GM21723 (cell line): ENCODE data around the gene RBPMS2.
"Not testable (repeated sequence)": the region's sequence is repeated elsewhere in the genome, so short reads cannot be mapped to it uniquely, and the experiment has no call there.

Source experiments
- ATAC-seq: cut with Tn5 transposase; IDR thresholded peaks from one replicate; pipeline ENCODE4 v1.9.1; 2021; ENCODE audit warnings: mild to moderate bottlenecking, moderate library complexity; ENCODE audit not compliant: unreplicated experiment

The RBPMS2 gene

DNA sequence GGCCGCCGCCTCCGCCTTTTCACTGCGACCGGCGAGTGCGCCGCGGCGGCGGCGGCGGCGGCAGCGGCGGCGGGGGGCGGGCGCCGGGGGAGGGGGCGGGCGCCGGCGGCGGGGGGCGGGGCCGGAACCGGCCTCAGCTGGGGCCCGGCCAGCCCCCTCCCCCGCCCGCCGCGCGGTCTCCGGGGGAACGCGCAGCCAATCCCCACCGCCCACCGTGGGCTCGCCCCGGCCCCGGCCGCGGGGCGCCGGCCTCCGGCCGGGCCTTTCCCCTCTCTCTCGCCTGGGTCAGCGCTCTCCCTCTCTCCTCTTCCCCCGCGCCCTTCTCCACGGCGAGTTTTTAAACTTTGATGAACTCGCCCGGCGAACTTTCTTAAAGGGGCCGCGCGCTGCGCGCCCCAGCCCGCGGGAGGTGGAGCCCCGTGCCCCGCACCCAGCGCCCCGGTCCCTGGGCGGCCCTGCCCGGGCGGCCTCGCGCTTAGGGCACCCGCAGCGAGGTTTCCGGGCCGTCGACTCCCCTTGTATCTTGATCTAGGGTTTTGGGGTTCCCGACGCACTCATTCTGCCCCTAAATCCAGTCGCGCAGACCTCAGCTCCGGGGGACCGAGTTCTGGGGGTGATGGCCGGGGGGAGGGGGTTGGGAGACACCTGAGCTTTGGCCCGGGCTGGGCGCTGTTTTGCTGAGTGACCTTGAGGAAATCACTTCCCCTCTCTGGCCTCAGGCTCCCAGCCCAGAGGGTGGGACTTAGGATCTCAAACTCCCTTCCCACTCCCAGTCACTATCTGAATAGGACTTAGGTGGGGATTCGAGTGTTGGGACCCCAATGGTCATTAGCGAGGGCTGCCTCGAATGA lies at the start of gene RBPMS2:
RBPMS2 (minus strand) TSS at position 39 of the 851 bp plus-strand sequence. CDS start 270 bp downstream, outside the sequence.
- ATAC-seq, result no peak

DNA sequence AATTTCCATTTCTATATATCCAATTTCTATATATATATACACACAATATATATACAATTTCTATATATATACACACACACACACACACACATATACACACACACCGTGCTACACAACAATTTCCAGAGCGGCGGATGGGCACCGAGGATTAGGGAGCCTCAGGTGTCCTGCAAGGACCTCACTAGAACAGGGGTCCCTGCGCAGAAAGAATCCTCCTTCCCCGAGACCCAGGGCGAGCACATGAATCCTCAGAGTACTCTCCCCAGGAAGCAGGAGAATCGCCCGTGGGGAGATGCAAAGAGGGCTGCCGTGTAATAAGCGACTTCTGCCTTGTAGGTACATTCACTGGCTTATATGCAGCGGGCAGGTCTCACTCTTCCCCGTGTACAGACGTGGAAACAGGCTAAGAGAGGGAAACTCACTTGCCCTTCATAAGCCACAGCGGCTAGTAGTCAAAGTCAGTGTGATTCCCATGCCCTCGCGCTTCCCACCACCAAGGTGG lies 49.6 kb upstream of the RBPMS2 start:
- no peak for ATAC-seq

DNA sequence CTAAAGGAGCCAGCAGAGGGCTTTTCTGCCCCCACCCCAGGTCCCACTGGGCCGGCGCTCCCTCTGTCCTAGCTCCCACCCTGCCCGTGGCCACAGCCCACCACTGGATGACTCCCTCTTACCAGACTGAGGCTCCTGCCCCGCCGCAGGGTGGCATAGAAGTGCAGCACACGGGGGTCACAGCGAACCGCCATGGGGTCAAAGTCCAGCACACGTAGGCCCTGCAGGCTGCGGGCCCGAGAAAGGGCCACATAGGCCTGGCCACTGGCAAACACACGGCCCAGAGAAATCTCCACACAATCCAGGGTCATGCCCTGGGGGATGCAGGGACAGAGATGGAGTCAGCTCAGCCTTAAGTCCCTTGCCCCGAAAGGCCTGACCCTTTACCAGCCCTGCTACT lies 41.1 kb upstream of the RBPMS2 start:
- no peak for ATAC-seq

DNA sequence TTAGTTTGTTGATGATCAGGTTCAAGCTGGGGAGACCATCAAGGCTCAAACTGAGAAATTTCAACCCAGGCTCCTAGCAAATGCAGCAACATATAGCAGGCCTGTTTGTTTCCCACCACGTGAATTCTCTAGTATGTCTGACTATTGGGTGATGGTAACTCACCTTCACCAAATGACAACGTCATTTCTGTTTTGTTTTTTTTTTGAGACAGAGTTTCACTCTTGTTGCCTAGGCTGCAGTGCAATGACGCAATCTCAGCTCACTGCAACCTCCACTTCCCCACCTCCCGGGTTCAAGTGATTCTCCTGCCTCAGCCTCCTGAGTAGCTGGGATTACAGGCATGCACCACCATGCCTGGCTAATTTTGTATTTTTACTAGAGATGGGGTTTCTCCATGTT lies 39.6 kb upstream of the RBPMS2 start:
- not testable (repeated sequence) for ATAC-seq

DNA sequence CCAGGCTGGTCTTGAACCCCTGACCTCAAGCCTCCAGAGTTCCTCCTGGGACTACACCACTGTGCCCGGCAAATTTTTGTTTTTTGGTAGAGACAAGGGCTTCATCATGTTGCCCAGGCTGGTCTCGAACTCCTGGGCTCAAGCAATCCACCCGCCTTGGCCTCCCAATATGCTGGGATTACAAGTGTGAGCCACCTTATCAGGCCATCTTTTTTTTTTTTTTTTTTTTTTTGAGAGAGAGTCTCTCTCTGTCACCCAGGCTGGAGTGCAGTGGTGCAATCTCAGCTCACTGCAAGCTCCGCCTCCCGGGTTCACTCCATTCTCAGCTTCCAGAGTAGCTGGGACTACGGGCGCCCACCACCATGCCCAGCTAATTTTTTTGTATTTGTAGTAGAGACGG lies 38.9 kb upstream of the RBPMS2 start:
- not testable (repeated sequence) for ATAC-seq

DNA sequence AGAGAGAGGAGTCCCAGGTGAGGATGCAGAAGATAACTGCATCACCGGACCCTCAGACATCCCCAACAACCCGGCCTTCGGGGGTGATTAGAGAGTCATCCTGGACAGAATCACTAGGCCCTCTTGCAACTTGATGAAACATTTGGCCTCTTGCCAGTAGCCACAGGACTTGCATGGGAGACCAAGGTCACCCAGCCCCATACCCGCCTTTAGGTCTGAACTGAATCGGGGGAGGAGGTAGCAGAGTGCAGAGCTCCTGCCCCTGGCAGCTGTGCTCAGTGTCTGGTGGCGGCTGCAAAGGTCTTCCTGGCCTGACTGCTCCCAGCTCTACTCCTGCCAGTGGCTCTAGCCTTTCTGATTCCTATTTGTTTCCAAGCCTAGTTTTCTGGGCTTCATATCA lies 37.7 kb upstream of the RBPMS2 start:
- ATAC-seq, result no peak

DNA sequence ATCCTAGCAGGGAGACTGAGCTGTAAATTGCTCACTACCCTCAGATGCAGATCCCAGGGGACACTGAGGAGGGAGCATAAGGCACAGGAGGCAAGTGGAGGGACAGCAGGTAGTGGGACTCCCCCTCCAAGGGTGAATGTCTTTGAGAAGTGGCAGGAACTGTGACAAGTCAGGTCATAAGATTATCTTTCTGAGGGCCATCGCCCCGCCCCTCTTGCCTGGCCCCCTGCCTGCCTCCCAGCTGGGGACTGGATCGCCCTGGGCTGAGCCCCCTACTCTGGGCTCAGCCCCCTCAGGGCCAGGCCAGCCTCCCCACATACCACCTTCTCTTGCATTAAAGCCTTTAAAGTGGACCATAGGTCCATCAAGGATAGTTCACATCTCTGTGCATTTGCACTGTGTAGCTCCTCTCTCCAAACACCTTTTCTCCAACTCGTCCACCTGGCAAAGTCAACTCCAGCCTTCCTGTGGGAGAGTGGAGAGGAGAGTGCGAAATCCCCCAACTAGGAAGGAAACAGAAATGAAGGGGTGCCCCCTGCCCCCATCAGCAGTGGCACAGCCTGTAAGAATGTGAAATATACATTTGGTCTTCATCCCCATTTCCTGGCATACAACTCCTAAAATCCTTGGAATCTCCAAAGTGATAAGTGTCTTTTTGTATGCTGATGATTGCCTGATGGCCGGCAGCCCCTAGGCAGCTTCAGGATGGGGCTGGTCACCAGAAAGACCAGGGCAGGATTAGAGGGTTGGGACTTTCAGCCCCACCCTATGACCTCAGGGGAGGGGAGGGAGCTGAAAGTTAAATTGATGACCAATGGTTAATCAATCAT lies 35.3 kb upstream of the RBPMS2 start:
- ATAC-seq, result no peak

DNA sequence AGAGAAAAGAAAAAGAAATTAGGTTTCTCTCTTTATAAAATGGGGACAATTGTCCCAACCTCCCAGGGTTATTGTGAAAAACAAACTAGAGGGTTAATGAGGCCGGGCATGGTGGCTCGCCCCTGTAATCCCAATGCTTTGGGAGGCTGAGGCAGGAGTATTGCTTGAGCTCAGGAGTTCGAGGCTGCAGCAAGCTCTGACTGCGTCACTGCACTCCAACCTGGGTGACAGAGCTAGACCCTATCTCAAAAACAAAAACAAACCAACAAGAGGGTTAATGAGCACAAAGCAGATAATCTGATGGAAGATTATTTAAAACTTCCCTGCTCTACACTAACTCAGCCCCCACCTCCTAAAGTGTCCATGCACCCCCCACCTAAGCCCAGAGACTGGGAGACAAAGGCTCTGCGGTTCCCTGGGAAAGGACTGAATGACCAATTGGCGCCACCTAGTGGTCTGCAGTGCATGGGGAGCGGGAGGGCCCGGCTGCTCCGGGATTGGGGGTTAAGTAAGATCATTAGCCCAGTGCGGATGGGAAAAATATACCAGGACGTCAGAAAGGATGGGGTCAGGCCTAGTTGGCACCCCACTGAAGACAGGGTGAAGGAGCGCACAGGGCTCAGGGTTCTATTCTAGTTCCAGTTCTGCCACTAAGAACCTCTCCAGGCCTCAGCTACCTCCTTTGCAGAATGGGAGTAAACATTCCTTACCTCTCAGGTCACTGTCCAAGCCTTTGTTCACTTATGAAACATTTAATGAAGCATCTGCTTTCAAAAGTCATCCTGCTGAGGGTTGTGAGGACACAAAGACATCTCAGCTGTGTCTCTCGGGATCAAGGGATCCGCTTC lies 34.5 kb upstream of the RBPMS2 start:
- ATAC-seq, result no peak

DNA sequence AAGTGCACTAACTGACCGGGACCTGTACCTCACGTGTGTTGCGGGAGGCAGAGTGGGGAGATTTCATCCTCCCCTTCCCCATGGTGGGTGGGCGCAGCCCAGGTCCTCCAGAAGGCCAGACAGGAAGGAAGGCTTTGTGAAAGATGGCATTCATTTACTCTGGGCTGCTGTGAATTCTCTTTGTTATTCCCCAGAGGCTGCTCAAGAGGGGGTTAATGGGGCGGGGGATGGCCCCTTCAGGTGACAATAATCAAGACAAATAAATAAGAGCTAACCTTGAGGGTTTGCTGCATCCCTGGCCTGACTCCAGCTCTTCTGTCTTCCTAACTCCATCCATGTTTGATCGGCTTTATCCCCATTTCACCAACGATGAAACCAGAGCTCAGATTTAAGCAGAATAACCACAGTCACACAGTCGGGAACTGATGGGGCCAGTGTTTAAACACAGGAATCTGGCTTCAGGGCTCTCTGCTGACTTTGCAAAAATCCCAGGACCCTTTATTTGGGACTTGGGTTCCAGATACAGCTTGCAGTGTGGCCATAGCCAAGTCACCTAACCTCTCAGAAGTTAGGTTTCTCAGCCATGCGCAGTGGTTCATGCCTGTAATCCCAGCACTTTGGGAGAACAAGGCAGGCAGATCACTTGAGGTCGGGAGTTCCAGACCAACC lies 33.5 kb upstream of the RBPMS2 start:
- no peak for ATAC-seq

DNA sequence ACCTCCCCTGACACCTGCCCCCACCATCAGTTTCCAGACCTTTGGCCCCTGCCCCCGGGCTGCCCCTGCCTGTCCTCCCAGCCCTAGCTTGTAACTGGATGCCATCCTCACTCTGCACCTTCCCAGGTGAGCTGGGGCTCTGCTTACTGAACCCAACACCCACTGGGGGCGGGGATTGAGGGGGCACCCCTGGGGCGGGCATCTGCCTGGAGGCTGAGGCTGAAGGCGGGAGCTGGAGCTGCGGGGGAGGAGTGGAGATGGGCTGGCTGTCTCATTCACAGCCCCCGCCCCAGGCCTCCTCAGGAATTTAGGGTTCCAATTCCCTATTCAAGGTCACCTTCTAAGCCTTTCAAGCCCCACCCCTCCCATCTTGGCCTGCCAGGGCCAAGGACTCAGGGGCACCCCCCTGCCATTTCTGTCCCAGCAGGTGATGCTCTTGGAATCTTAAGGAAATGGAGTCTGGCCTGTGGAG lies 32.4 kb upstream of the RBPMS2 start:
- ATAC-seq, result no peak

DNA sequence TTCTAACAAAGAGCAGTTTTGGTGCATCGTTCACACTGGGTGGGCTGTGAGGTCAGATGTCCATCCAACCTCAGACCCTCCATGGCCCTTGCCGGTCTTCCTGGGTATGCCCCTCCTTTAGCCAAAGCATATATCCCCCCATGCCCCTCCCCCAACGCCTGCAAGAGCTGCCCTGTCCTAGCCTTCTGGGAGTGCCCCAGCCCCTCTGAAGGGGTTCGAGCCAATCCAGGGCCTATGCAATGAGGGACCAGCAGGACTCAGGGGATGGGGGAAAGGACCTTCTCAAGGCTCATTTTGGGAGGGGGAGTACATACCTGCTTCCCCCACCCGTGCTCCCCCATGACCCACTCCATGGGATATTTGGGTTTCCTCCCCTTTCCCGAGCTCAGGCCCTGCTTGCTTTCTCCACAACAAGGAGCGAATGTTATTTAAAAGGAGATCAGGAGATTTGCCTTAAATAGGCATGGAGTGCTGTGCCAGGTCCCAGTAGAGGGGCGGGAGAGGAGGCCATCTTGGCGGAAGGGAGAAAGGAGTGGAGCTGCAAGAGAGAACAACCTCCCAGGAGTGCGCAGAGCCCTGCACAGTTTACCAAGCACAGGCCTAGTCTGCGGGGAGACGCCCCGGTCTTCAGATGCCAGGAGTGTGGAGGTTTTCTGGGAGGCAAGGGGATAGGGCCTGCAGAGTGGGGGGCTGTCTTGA lies 31.8 kb upstream of the RBPMS2 start:
- no peak for ATAC-seq

DNA sequence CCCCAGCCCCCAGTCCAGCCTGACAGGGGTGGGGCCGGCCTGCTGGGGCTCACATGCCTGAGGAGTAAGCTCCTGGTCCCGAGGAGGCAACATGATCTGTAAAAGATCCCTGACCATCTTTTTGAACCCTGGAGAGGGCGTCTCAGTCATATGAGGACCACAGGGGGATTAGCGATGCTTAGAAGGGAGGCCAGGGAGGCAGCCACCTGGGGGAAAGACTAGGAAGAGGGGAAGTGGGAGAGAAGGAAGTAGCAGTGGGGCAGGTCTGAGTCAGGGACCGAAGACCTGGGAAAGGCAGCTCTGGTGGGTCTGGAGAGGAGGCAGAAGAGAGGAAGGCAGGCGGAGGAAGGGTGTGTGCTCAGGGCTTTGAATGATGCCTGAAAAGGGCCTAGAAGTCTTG lies 31.1 kb upstream of the RBPMS2 start:
- ATAC-seq, result no peak

DNA sequence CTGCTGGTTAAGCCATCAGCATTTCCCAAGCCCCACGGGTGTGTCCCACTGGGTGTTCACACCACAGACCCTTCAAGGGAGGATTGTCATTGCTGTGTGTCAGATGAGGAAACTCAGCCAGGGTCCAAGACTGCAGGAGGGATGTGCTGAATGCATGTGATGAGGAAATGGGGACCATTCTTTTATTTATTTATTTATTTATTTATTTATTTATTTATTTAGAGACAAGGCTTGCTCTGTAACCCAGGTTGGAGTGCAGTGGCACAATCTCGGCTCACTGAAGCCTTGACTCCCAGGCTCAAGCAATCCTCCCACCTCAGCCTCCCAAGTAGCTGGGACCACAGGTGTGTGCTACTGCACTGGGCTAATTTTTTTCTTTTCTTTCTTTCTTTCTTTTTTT lies 29.2 kb upstream of the RBPMS2 start:
- no peak for ATAC-seq

DNA sequence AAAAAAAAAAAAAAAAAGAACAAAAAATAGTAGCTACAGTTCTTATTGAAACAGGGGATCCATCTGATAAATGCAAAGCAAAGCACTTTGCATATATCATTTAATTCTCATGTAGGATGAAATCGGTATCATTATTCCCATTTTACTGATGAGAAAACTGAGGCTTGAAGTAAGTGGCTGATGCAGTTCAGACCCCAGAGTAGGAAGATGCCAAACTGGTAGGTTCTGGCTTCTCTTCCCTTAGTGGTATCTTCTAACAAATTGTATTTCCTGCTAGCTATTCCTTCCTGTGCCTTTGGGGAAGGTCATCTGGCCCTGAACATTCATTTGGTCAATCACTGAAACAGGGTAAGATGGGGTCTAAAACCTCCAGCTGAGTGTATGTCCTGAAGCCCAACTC lies 28.1 kb upstream of the RBPMS2 start:
- no peak for ATAC-seq

DNA sequence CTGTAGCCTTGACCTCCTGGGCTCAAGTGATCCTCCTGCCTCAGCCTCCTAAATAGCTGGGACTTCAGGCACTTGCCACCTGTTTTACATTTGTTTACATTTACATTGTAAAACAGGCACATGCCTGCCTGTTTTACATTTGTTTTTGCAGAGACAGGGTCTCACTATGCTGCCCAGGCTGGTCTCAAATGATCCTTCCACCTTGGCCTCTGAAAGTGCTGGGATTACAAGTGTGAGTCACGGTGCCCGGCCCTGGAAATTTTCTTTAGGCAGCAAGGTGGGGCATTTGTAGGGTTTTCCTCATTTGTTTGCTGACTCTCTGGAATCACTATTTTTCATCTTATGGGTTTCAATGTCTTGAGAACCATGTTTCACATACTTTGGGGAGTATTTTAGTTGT lies 25.1 kb upstream of the RBPMS2 start:
- ATAC-seq, result no peak

DNA sequence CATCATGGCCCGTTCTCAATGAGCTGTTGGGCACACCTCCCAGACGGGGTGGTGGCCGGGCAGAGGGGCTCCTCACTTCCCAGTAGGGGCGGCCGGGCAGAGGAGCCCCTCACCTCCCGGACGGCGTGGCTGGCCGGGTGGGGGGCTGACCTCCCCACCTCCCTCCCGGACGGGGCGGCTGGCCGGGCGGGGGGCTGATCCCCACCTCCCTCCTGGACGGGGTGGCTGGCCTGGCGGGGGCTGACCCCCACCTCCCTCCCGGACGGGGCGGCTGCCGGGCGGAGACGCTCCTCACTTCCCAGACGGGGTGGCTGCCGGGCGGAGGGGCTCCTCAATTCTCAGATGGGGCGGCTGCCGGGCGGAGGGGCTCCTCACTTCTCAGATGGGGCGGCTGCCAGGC lies 23.5 kb upstream of the RBPMS2 start:
- ATAC-seq, result not testable (repeated sequence)

DNA sequence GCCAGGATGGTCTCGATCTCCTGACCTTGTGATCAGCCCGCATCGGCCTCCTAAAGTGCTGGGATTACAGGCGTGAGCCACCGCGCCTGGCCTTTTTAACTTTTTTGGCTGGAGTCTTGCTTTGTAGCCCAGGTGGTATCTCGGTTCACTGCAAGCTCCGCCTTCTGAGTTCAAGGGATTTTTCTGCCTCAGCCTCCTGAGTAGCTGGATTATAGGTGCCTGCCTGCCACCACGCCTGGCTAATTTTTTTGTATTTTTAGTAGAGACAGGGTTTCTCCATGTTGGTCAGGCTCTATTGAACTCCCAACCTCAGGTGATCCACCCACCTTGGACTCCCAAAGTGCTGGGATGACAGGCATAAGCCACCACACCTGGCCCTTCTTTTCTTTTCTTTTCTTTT lies 20.5 kb upstream of the RBPMS2 start:
- ATAC-seq, result not testable (repeated sequence)

DNA sequence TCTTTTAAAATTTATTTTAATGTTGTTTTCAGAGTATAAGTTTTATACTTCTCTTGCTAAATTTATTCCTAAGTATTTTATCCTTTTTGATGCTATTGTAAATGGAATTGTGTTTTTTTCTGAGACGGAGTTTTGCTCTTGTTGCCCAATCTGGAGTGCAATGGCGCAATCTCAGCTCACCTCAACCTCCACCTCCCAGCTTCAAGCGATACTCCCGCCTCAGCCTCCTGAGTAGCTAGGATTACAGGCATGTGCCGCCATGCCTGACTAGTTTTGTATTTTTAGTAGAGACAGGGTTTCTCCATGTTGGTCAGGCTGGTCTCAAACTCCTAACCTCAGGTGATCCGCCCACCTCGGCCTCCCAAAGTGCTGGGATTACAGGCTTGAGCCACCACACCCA lies 19.9 kb upstream of the RBPMS2 start:
- not testable (repeated sequence) for ATAC-seq

DNA sequence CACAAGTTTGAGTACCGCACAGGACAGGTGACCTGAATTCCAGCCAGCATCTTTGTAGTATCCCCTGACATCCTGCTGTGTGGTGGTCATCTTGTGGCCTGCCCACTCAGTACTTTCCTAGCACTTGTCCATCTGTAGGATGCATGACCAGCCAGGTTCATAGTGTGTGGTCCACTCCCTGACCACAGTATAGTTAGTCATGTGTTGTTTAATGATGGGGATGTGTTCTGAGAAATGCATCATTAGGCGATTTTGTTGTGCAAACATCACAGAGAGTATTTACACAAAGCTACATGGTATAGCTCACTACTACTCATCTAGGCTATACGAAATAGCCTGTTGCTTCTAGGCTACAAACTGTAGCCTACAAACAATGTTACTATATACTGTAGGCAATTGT lies 16.9 kb upstream of the RBPMS2 start:
- no peak for ATAC-seq

DNA sequence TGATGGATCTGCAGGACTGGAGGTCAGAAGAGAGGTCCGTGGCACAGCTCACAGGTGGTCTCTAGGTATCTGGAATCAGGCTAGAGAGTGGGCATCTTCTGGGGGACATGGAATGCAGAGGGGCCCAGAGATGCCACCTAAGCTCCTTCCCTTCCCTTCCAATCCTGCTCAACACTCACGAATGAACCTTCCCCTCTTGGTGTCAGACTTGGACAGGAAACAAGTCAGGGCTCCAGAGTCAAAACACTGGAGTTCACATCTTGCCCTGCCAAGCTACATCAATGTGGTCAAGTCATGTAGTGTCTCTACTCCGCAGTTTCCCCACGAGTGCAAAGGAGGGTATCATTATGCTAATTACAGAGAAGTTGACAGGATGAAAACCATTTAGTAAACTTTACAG lies 16.0 kb upstream of the RBPMS2 start:
- no peak for ATAC-seq
